Hepatocyte (in vitro differentiated cells): ENCODE results near the gene SCUBE2.

Experiments
- CTCF ChIP-seq: fragments of 200-600 bp; sonication (generic); IDR thresholded peaks from 2 replicates; pipeline ENCODE4 v1.5.1; 2016; ENCODE audit warnings: antibody characterized with exemption, mild to moderate bottlenecking; ENCODE audit not compliant: poor library complexity
- EZH2phosphoT487 ChIP-seq: fragments of 200-600 bp; sonication (generic); IDR thresholded peaks from one replicate; pipeline ENCODE4 v1.6.1; 2018; ENCODE audit warnings: antibody characterized with exemption, mild to moderate bottlenecking, low read depth, moderate library complexity; ENCODE audit not compliant: unreplicated experiment, severe bottlenecking

- no peak for TF ChIP-seq CTCF
- no peak for TF ChIP-seq EZH2phosphoT487
Measured at GRCh38 chr11:9061807-9062206, 29.6 kb downstream of the SCUBE2 start.
